ENCODE results near the gene GMDS. TPM values are rescaled to one million over a fixed set of nuclear protein-coding genes. Genes with fewer than 3 reads are reported as not detected.

The GMDS gene
- total and polyA plus RNA-seq, 2 donors (not counting 1 experiment from before 2014, with no cell fraction given) = 12.7 to 34.5 TPM

GRCh38 chr6:1986454-1987243 is 258.8 kb downstream of the GMDS start:
- H2AFZ ChIP-seq (ENCODE audit: low read length) = no peak overlapping the region
- H3K4me1 ChIP-seq (ENCODE audit: control insufficient read depth, extremely low read depth, insufficient read depth, low read length) = no peaks in the 10 kb centered on the region
- no peaks in the 10 kb centered on the region for H3K27me3 ChIP-seq (ENCODE audit: control insufficient read depth, insufficient read depth, low read length)
- no peaks in the 10 kb centered on the region for H3K36me3 ChIP-seq (ENCODE audit: control insufficient read depth, insufficient read depth, low read length)
- H3K4me2 ChIP-seq (ENCODE audit: extremely low read depth, insufficient read depth, low read length) = no peak overlapping the region
- no peak for TF ChIP-seq EZH2 (IDR thresholded peaks at IDR 0.05; ENCODE audit: low read length, missing control alignments)
- TF ChIP-seq CTCF (conservative IDR thresholded peaks at IDR 0.05 in 1 of 2, IDR thresholded peaks at IDR 0.05 in 1 of 2; ENCODE audit: low read depth in 1 of 2, low read length in 2 of 2) = no peak
- peak; percentile 39 to 62 for DNase-seq (ENCODE audit: low read depth in 2 of 2)
- no peaks in the 10 kb centered on the region for H3K79me2 ChIP-seq (ENCODE audit: control insufficient read depth, insufficient read depth, low read length)
- no peak overlapping the region for H3K27ac ChIP-seq (ENCODE audit: insufficient read depth, low read length)
- no peaks in the 10 kb centered on the region for H4K20me1 ChIP-seq (ENCODE audit: control insufficient read depth, extremely low read depth, insufficient read depth, low read length)
- H3K9me3 ChIP-seq (ENCODE audit: control insufficient read depth, insufficient read depth, low read depth, low read length) = no peaks in the 10 kb centered on the region
- no peak overlapping the region for H3K4me3 ChIP-seq (replicated peaks in 1 of 4; ENCODE audit: control extremely low read depth in 1 of 4, insufficient read depth in 1 of 4, low read depth in 3 of 4, low read length in 4 of 4)
- no peak overlapping the region for H3K9ac ChIP-seq (ENCODE audit: insufficient read depth, low read length)

GRCh38 chr6:1984346-1984994 is 260.9 kb downstream of the GMDS start:
- Histone ChIP-seq H3K4me1 (ENCODE audit: control insufficient read depth, extremely low read depth, insufficient read depth, low read length) (no peaks in the 10 kb centered on the region), H3K79me2 (ENCODE audit: control insufficient read depth, insufficient read depth, low read length) (no peaks in the 10 kb centered on the region), H3K27ac (ENCODE audit: insufficient read depth, low read length) (no peak overlapping the region), H3K4me3 (replicated peaks in 1 of 4; ENCODE audit: control extremely low read depth in 1 of 4, insufficient read depth in 1 of 4, low read depth in 3 of 4, low read length in 4 of 4) (no peak overlapping the region), H3K27me3 (ENCODE audit: control insufficient read depth, insufficient read depth, low read length) (no peaks in the 10 kb centered on the region), H3K9me3 (ENCODE audit: control insufficient read depth, insufficient read depth, low read depth, low read length) (no peaks in the 10 kb centered on the region), H2AFZ (ENCODE audit: low read length) (no peak overlapping the region), H3K9ac (ENCODE audit: insufficient read depth, low read length) (no peak overlapping the region), H3K36me3 (ENCODE audit: control insufficient read depth, insufficient read depth, low read length) (no peaks in the 10 kb centered on the region), H3K4me2 (ENCODE audit: extremely low read depth, insufficient read depth, low read length) (no peak overlapping the region), H4K20me1 (ENCODE audit: control insufficient read depth, extremely low read depth, insufficient read depth, low read length) (no peaks in the 10 kb centered on the region)
- TF ChIP-seq CTCF (conservative IDR thresholded peaks at IDR 0.05 in 1 of 2, IDR thresholded peaks at IDR 0.05 in 1 of 2; ENCODE audit: low read depth in 1 of 2, low read length in 2 of 2) (no peak), EZH2 (IDR thresholded peaks at IDR 0.05; ENCODE audit: low read length, missing control alignments) (no peak)
- DNase-seq (ENCODE audit: low read depth in 2 of 2) = no peak

- Histone ChIP-seq H3K9me3 (ENCODE audit: control insufficient read depth, insufficient read depth, low read depth, low read length) (no peaks in the 10 kb centered on the region), H3K27ac (ENCODE audit: insufficient read depth, low read length) (no peak overlapping the region), H2AFZ (ENCODE audit: low read length) (no peak overlapping the region), H3K79me2 (ENCODE audit: control insufficient read depth, insufficient read depth, low read length) (no peaks in the 10 kb centered on the region), H3K36me3 (ENCODE audit: control insufficient read depth, insufficient read depth, low read length) (no peaks in the 10 kb centered on the region), H3K27me3 (ENCODE audit: control insufficient read depth, insufficient read depth, low read length) (no peaks in the 10 kb centered on the region), H3K9ac (ENCODE audit: insufficient read depth, low read length) (no peak overlapping the region), H4K20me1 (ENCODE audit: control insufficient read depth, extremely low read depth, insufficient read depth, low read length) (no peaks in the 10 kb centered on the region), H3K4me2 (ENCODE audit: extremely low read depth, insufficient read depth, low read length) (no peak overlapping the region), H3K4me1 (ENCODE audit: control insufficient read depth, extremely low read depth, insufficient read depth, low read length) (no peaks in the 10 kb centered on the region), H3K4me3 (replicated peaks in 1 of 4; ENCODE audit: control extremely low read depth in 1 of 4, insufficient read depth in 1 of 4, low read depth in 3 of 4, low read length in 4 of 4) (no peak overlapping the region)
- no peak for DNase-seq (ENCODE audit: low read depth in 2 of 2)
- TF ChIP-seq CTCF (conservative IDR thresholded peaks at IDR 0.05 in 1 of 2, IDR thresholded peaks at IDR 0.05 in 1 of 2; ENCODE audit: low read depth in 1 of 2, low read length in 2 of 2) (no peak), EZH2 (IDR thresholded peaks at IDR 0.05; ENCODE audit: low read length, missing control alignments) (no peak)
Observed at GRCh38 chr6:1983850-1984249, 261.6 kb downstream of the GMDS start.

Measured in fibroblast of lung (primary cell).